Upper lobe of right lung (tissue), 1 donor: Measurements from ENCODE around the gene SLC10A4. TPM values are rescaled to one million over a fixed set of nuclear protein-coding genes. Genes with fewer than 3 reads are reported as not detected.

Experiments used
- ATAC-seq: fragments of 200-7000 bp; cut with Tn5 transposase; one replicate; pipeline ENCODE4 v1.9.1; 2020; ENCODE audit warnings: mild to moderate bottlenecking, moderate library complexity
- DNase-seq: peaks from one replicate; pipeline ENCODE4 v3.0.0-alpha.2; 2020
- H3K27ac ChIP-seq: fragments of 200-600 bp; one replicate; pipeline ENCODE4 v1.8.0; 2022
- H3K27me3 ChIP-seq: fragments of 200-600 bp; one replicate; pipeline ENCODE4 v1.8.0; 2022; ENCODE audit warnings: mild to moderate bottlenecking
- H3K36me3 ChIP-seq: fragments of 200-600 bp; one replicate; pipeline ENCODE4 v1.8.0; 2022
- H3K4me1 ChIP-seq: fragments of 200-600 bp; one replicate; pipeline ENCODE4 v1.8.0; 2022
- H3K4me3 ChIP-seq: fragments of 200-600 bp; one replicate; pipeline ENCODE4 v1.8.0; 2022; ENCODE audit warnings: mild to moderate bottlenecking
- H3K9me3 ChIP-seq: fragments of 200-600 bp; one replicate; pipeline ENCODE4 v1.8.0; 2022
- CTCF ChIP-seq: fragments of 200-600 bp; IDR thresholded peaks from one replicate; pipeline ENCODE4 v1.8.0; 2022; ENCODE audit warnings: antibody characterized with exemption
- intact Hi-C: fragments of 100-400 bp; cut with DNase I; formaldehyde crosslinking; loops from one replicate; pipeline ENCODE4 v1.11.0; 2022
- total RNA-seq: library from RNA; stranded (reverse); fragmentation: NEBNext Ultra II Directional; extraction: Animal tissue kit (Norgen Biotek cat#: 25700); gene quantifications from one replicate; pipeline ENCODE4 v1.2.1, GENCODE V29; 2021
- donor health status: DM: no; HTN: yes; CAD: no; lungs with severe emphysema.

Gene SLC10A4
- total RNA-seq, 1 donor from 2014 or later, result 3.1 TPM

GRCh38 chr4:48506716-48507115 lies 23.6 kb downstream of the SLC10A4 start:
- DNase-seq (no peak), ATAC-seq (no peak)
- intact Hi-C loops, result no loop called here
- no peaks in the 10 kb centered on the region for H3K9me3 ChIP-seq
- H3K4me3 ChIP-seq, result no peak overlapping the region
- no peak overlapping the region for H3K27ac ChIP-seq
- TF ChIP-seq CTCF, result no peak
- peaks cover 94% of the 10 kb centered on the region for H3K36me3 ChIP-seq
- H3K27me3 ChIP-seq, result no peaks in the 10 kb centered on the region
- no peaks in the 10 kb centered on the region for H3K4me1 ChIP-seq

- Histone ChIP-seq H3K4me1 (no peaks in the 10 kb centered on the region), H3K27me3 (no peaks in the 10 kb centered on the region), H3K27ac (no peak overlapping the region), H3K9me3 (no peaks in the 10 kb centered on the region), H3K4me3 (no peak overlapping the region), H3K36me3 (peaks cover 98% of the 10 kb centered on the region)
- TF ChIP-seq CTCF, result no peak
- no peak for DNase-seq
- intact Hi-C loops, result no loop called here
- no peak for ATAC-seq
Observed at GRCh38 chr4:48509543-48509942, 26.4 kb downstream of the SLC10A4 start.

- intact Hi-C loops, result no loop called here
- no peaks in the 10 kb centered on the region for H3K27me3 ChIP-seq
- H3K4me1 ChIP-seq, result no peaks in the 10 kb centered on the region
- ATAC-seq (no peak), DNase-seq (no peak)
- no peak for TF ChIP-seq CTCF
- no peak overlapping the region for H3K4me3 ChIP-seq
- no peaks in the 10 kb centered on the region for H3K9me3 ChIP-seq
- peaks cover 91% of the 10 kb centered on the region for H3K36me3 ChIP-seq
- H3K27ac ChIP-seq, result no peak overlapping the region
Observed at GRCh38 chr4:48518143-48518542, 35.0 kb downstream of the SLC10A4 start.

- TF ChIP-seq CTCF, result no peak
- H3K27ac ChIP-seq, result no peak overlapping the region
- no peaks in the 10 kb centered on the region for H3K4me1 ChIP-seq
- no peak for ATAC-seq
- no peaks in the 10 kb centered on the region for H3K27me3 ChIP-seq
- H3K9me3 ChIP-seq, result no peaks in the 10 kb centered on the region
- H3K4me3 ChIP-seq, result no peak overlapping the region
- no peak for DNase-seq
- intact Hi-C loops, result no loop called here
- H3K36me3 ChIP-seq, result peaks cover 95% of the 10 kb centered on the region
Observed at GRCh38 chr4:48526406-48526805, 43.3 kb downstream of the SLC10A4 start.

GRCh38 chr4:48538358-48538757 lies 55.2 kb downstream of the SLC10A4 start:
- peaks cover 76% of the 10 kb centered on the region for H3K36me3 ChIP-seq
- no peaks in the 10 kb centered on the region for H3K9me3 ChIP-seq
- TF ChIP-seq CTCF, result no peak
- H3K27ac ChIP-seq, result no peak overlapping the region
- intact Hi-C loops, result no loop called here
- no peak for DNase-seq
- ATAC-seq, result no peak
- H3K4me1 ChIP-seq, result no peaks in the 10 kb centered on the region
- no peaks in the 10 kb centered on the region for H3K27me3 ChIP-seq
- no peak overlapping the region for H3K4me3 ChIP-seq

Other genes with a start within 250 kb of the SLC10A4 start
- gene TEC, start 213.5 kb upstream of the SLC10A4 start, total RNA-seq, result 7.7 TPM
- gene SLAIN2, start 141.8 kb upstream of the SLC10A4 start, total RNA-seq, result 94.3 TPM
- gene ZAR1, start 6.9 kb downstream of the SLC10A4 start, total RNA-seq, result 0.55 TPM